Choroid plexus epithelial cell (primary cell): ENCODE measurements around the gene ANO4.
A peak's percentile ranks its signal among the peaks of the same experiment; 100 is the strongest.

Experiments used
- DNase-seq: peaks from one replicate; pipeline ENCODE4 v3.0.0-alpha.2; 2010; ENCODE audit warnings: low read depth
- H3K4me3 ChIP-seq: 2 replicates; pipeline ENCODE4 v1.5.1; 2011; ENCODE audit warnings: low read depth, mild to moderate bottlenecking, control low read depth, low read length, moderate library complexity
- CTCF ChIP-seq: conservative IDR thresholded peaks from 2 replicates; pipeline ENCODE4 v1.5.1; 2011; ENCODE audit warnings: low read depth, mild to moderate bottlenecking, control low read depth, inconsistent platforms, low read length, moderate library complexity

Gene ANO4

DNA sequence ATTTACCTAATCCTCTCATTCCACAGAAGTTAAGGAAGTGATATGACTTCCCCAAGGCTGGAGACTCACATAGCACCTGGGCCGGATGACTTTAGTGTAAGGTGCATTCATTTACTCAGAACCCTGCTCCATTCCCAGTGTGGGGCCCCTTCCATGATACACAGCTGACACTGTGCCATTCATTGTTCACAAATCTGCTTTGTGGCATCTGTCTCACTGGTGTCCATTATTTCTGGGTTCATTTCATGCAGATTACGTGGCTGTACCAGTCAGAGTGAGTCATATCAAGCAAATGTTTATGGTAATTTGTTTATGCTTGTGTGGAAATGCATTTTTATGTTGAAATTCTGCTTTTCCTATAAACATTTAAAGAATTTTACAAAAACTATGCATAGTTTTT, 5.2 kb downstream of the ANO4 start:
- TF ChIP-seq CTCF: no peak
- DNase-seq: no peak
- no peak overlapping the region for H3K4me3 ChIP-seq

GRCh38 chr12:100800723-100801122, 6.1 kb downstream of the ANO4 start:
- DNase-seq: no peak
- H3K4me3 ChIP-seq: no peak overlapping the region
- no peak for TF ChIP-seq CTCF

GRCh38 chr12:100801320-100801719, 6.7 kb downstream of the ANO4 start:
- TF ChIP-seq CTCF: no peak
- no peak for DNase-seq
- no peak overlapping the region for H3K4me3 ChIP-seq

- no peak for TF ChIP-seq CTCF
- DNase-seq: no peak
- no peak overlapping the region for H3K4me3 ChIP-seq
These were observed 14.2 kb downstream of the ANO4 start for GRCh38 chr12:100808777-100809176.

- no peak for TF ChIP-seq CTCF
- H3K4me3 ChIP-seq: no peak overlapping the region
- peak; percentile 52 for DNase-seq
These were observed 25.7 kb downstream of the ANO4 start for GRCh38 chr12:100820314-100820713.

GRCh38 chr12:100823963-100824362, 29.4 kb downstream of the ANO4 start:
- H3K4me3 ChIP-seq: no peak overlapping the region
- TF ChIP-seq CTCF: no peak
- DNase-seq: peak; percentile 21

DNA sequence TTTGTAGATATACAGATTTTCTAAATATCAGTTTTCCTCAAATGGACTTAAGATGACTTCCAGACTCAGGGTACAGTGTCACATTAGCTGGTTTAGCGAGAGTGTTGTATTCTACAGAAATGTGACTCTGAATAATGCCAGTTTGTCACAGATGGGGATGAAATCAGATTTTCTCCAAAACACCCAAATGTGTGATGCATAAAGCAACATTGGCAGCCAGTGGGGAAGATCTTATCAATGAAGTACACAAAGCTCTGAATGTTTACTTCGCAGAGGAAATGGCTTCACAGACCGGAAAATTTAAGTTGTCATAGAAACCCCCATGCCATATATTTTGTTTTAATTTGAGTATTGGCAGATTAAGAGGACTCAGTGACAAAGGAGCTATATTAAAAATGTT, 29.9 kb downstream of the ANO4 start:
- no peak for DNase-seq
- H3K4me3 ChIP-seq: no peak overlapping the region
- no peak for TF ChIP-seq CTCF
